Measurements from ENCODE around the gene UBA5. TPM values are rescaled to one million over a fixed set of nuclear protein-coding genes. Genes with fewer than 3 reads are reported as not detected.

UBA5 gene
- total and polyA plus RNA-seq, 2 of the 13 experiments (the other 11 are each of a cell fraction or from before 2014, with no cell fraction given): 30.2 to 46.8 TPM

DNA sequence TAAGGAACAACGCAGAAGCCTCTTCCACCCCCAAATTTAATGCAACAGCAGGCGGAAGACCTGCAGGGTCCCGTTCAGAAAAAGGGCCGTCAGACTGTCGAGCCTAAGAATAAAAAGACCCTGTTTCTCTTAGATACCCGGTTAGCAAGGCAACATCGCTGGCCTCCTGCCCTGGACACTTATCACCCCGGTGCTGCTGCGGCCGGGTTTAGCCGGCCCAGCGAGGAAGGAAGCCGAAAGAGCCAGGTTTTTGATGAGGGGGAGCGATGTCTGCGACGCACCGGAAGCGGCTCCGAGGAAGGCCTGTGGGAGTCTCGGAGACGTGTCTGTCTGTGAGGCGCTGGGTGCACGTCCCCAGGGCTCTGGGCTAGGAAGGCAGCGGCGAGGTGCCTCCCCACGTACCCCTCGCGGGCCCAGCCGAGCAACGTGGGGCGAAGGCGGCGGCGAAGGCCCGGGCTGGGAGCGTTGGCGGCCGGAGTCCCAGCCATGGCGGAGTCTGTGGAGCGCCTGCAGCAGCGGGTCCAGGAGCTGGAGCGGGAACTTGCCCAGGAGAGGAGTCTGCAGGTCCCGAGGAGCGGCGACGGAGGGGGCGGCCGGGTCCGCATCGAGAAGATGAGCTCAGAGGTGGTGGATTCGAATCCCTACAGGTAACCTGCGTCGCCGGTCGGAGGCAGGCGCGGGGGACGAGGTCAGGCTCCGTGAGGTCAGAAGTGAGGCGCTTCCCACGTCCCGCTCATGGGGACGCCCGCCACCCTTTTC lies at the start of gene UBA5 (continued):
- TF ChIP-seq, protein P1, sequence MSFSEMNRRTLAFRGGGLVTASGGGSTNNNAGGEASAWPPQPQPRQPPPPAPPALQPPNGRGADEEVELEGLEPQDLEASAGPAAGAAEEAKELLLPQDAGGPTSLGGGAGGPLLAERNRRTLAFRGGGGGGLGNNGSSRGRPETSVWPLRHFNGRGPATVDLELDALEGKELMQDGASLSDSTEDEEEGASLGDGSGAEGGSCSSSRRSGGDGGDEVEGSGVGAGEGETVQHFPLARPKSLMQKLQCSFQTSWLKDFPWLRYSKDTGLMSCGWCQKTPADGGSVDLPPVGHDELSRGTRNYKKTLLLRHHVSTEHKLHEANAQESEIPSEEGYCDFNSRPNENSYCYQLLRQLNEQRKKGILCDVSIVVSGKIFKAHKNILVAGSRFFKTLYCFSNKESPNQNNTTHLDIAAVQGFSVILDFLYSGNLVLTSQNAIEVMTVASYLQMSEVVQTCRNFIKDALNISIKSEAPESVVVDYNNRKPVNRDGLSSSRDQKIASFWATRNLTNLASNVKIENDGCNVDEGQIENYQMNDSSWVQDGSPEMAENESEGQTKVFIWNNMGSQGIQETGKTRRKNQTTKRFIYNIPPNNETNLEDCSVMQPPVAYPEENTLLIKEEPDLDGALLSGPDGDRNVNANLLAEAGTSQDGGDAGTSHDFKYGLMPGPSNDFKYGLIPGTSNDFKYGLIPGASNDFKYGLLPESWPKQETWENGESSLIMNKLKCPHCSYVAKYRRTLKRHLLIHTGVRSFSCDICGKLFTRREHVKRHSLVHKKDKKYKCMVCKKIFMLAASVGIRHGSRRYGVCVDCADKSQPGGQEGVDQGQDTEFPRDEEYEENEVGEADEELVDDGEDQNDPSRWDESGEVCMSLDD (CRISPR knock-in tag; IDR thresholded peaks at IDR 0.05; ENCODE audit: borderline replicate concordance): peak; percentile 51; the same call in 1 of the 2 replicates
- TF ChIP-seq TAF1 (CRISPR knock-in tag; IDR thresholded peaks at IDR 0.05) (peak; percentile 90), ARID2 (CRISPR knock-in tag; IDR thresholded peaks at IDR 0.05; ENCODE audit: borderline replicate concordance) (no peak; the same call in 1 of the 2 replicates), NRL (CRISPR knock-in tag; IDR thresholded peaks at IDR 0.05; ENCODE audit: borderline replicate concordance) (peak; percentile 84; the same call in 1 of the 2 replicates), ZNF749 (CRISPR knock-in tag; IDR thresholded peaks at IDR 0.05; ENCODE audit: borderline replicate concordance) (0 out of 2 replicates have a peak, but pooled peaks have one; percentile 22), KLF11 (CRISPR knock-in tag; IDR thresholded peaks at IDR 0.05) (0 out of 2 replicates have a peak, but pooled peaks have one; percentile 17), ZNF788 (CRISPR knock-in tag; IDR thresholded peaks at IDR 0.05; ENCODE audit: borderline replicate concordance) (peak; percentile 60; the same call in 1 of the 2 replicates), SCMH1 (CRISPR knock-in tag; IDR thresholded peaks at IDR 0.05; ENCODE audit: borderline replicate concordance) (no peak), ZC3H13 (CRISPR knock-in tag; IDR thresholded peaks at IDR 0.05) (0 out of 2 replicates have a peak, but pooled peaks have one; percentile 40), ZSCAN31 (CRISPR knock-in tag; IDR thresholded peaks at IDR 0.05; ENCODE audit: low read depth) (0 out of 2 replicates have a peak, but pooled peaks have one; percentile 55), ZNF468 (CRISPR knock-in tag; IDR thresholded peaks at IDR 0.05) (0 out of 2 replicates have a peak, but pooled peaks have one; percentile 52), ELF1 (CRISPR knock-in tag; IDR thresholded peaks at IDR 0.05) (peak; percentile 53), SOX5 (CRISPR knock-in tag; IDR thresholded peaks at IDR 0.05; ENCODE audit: borderline replicate concordance) (peak; percentile 42; the same call in 1 of the 2 replicates), ZSCAN30 (CRISPR knock-in tag; IDR thresholded peaks at IDR 0.05) (peak; percentile 63; the same call in 1 of the 2 replicates), SOX6 (IDR thresholded peaks at IDR 0.05) (no peak), SOX6 (CRISPR knock-in tag; IDR thresholded peaks at IDR 0.05) (no peak), NFKBIZ (CRISPR knock-in tag; IDR thresholded peaks at IDR 0.05) (0 out of 2 replicates have a peak, but pooled peaks have one; percentile 19), NFE2L2 (IDR thresholded peaks at IDR 0.05; ENCODE audit: low read length) (no peak), ZNF567 (CRISPR knock-in tag; IDR thresholded peaks at IDR 0.05; ENCODE audit: borderline replicate concordance) (0 out of 2 replicates have a peak, but pooled peaks have one; percentile 32), NR2C2 (CRISPR knock-in tag; IDR thresholded peaks at IDR 0.05; ENCODE audit: borderline replicate concordance) (peak; percentile 54; the same call in 1 of the 2 replicates), ZFY (CRISPR knock-in tag; IDR thresholded peaks at IDR 0.05) (peak; percentile 97)
- TF ChIP-seq, protein P2, sequence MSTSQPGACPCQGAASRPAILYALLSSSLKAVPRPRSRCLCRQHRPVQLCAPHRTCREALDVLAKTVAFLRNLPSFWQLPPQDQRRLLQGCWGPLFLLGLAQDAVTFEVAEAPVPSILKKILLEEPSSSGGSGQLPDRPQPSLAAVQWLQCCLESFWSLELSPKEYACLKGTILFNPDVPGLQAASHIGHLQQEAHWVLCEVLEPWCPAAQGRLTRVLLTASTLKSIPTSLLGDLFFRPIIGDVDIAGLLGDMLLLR (CRISPR knock-in tag; IDR thresholded peaks at IDR 0.05): peak; percentile 36; the same call in 1 of the 2 replicates
- TF ChIP-seq, protein P3, sequence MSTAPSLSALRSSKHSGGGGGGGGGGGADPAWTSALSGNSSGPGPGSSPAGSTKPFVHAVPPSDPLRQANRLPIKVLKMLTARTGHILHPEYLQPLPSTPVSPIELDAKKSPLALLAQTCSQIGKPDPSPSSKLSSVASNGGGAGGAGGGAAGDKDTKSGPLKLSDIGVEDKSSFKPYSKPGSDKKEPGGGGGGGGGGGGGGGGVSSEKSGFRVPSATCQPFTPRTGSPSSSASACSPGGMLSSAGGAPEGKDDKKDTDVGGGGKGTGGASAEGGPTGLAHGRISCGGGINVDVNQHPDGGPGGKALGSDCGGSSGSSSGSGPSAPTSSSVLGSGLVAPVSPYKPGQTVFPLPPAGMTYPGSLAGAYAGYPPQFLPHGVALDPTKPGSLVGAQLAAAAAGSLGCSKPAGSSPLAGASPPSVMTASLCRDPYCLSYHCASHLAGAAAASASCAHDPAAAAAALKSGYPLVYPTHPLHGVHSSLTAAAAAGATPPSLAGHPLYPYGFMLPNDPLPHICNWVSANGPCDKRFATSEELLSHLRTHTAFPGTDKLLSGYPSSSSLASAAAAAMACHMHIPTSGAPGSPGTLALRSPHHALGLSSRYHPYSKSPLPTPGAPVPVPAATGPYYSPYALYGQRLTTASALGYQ (CRISPR knock-in tag; IDR thresholded peaks at IDR 0.05): peak; percentile 48; the same call in 1 of the 2 replicates
- TF ChIP-seq, protein P4, sequence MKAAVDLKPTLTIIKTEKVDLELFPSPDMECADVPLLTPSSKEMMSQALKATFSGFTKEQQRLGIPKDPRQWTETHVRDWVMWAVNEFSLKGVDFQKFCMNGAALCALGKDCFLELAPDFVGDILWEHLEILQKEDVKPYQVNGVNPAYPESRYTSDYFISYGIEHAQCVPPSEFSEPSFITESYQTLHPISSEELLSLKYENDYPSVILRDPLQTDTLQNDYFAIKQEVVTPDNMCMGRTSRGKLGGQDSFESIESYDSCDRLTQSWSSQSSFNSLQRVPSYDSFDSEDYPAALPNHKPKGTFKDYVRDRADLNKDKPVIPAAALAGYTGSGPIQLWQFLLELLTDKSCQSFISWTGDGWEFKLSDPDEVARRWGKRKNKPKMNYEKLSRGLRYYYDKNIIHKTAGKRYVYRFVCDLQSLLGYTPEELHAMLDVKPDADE (CRISPR knock-in tag; IDR thresholded peaks at IDR 0.05): no peak

Measured in HepG2 (cell line).